ENCODE results near the gene CCR4.
A peak's percentile ranks its signal among the peaks of the same experiment; 100 is the strongest.
"Not testable (repeated sequence)": the region's sequence is repeated elsewhere in the genome, so short reads cannot be mapped to it uniquely, and the experiment has no call there.

CCR4 gene

DNA sequence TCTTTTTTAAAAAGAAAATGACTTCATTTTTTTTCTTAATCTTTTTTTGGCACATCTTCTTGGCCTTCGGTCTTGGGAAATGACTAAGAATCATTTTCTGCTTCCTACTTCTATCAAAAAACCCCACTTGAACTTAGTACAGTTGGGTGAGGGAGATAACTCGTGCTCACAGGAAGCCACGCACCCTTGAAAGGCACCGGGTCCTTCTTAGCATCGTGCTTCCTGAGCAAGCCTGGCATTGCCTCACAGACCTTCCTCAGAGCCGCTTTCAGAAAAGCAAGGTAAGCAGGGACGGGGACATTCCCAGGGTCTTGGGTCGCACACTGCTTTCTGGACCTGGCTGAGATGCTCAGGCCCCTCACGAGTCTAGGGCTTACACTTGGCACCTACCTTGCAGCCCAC, at the start of gene CCR4:
Gene CCR4 (plus strand): TSS at position 235 of the 402 bp plus-strand sequence. CDS start 1,779 bp downstream, outside the sequence.
- DNase-seq (ENCODE audit: low spot score): no peak

GRCh38 chr3:32902887-32903371, 48.5 kb upstream of the CCR4 start:
- peak; percentile 78 for DNase-seq (ENCODE audit: low spot score)

GRCh38 chr3:32903953-32904352, 47.5 kb upstream of the CCR4 start:
- no peak for DNase-seq (ENCODE audit: low spot score)

DNA sequence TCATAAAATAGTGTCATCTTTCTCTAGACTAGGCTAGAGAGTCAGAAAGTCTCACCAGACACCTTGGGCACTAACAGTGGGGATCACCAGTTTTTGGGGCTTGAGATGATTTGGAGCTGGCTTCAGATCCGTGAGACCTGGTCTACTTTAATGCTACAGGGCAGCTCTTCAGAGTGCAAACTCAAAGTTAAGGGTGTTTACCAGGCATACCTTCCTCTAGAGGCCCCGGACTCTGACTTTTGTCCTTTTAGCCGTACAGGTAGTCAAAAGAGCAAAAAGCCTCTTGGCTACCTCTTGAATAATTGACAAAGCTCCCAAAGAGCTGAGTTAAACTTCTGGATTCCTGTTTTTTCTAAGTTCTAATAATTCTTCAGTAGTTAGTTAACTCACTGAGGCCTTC, 41.4 kb upstream of the CCR4 start:
- no peak for DNase-seq (ENCODE audit: low spot score)

- DNase-seq (ENCODE audit: low spot score): no peak
These were observed 40.5 kb upstream of the CCR4 start for GRCh38 chr3:32910954-32911353.

GRCh38 chr3:32912046-32912445, 39.4 kb upstream of the CCR4 start:
- DNase-seq (ENCODE audit: low spot score): no peak

- no peak for DNase-seq (ENCODE audit: low spot score)
These were observed 37.5 kb upstream of the CCR4 start for GRCh38 chr3:32913790-32914446.

DNA sequence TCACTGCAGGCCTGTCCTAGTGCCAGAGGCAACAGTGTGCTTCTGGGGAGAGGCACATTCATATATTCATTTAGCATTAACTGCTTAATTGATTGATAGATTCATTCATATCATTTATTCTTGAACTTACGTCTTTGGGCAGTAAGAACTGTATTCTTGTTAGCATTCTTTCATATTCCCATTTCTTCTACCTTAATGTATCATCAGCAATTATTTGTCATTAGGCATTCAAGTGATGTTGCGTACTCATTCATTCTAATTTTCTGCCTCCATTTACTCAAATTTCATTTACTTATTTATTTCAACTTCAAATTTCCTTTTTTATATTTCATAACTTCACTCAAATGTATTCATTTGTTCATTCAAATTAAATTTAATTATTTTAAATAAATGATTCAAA, 31.5 kb upstream of the CCR4 start:
- DNase-seq (ENCODE audit: low spot score): no peak

GRCh38 chr3:32922078-32922477, 29.4 kb upstream of the CCR4 start:
- no peak for DNase-seq (ENCODE audit: low spot score)

DNA sequence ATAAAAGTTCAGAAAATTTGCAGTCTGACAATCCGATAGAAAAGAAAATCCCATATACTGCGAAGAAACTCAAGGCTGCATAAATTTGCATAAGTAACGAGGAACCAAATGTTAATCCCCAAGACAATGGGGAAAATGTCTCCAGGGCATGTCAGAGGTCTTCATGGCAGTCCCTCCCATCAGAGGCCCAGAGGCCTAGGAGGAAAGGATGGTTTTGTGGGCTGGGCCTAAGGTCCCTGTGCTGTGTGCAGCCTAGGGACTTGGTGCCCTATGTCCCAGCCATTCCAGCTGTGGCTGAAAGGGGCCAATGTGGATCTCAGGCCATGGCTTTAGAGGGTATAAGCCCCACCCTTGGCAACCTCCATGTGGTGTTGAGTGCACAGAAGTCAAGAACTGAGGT, 21.3 kb upstream of the CCR4 start:
- DNase-seq (ENCODE audit: low spot score): no peak

DNA sequence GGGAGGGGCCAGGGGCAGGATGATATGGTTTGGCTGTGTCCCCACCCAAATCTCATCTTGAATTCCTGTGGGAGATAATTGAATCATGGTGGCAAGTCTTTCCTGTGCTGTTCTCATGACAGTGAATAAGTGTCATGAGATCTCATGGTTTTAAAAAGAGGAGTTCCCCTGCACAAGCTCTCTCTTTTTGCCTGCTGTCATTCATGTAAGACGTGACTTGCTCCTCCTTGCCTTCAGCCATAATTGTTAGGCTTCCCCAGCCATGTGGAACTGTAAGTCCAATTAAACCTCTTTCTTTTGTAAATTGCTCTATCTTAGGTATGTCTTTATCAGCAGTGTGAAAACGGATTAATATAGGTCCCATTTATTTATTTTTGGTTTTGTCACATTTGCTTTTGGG, 20.2 kb upstream of the CCR4 start:
- not testable (repeated sequence) for DNase-seq (ENCODE audit: low spot score)

GRCh38 chr3:32934150-32934742, 17.2 kb upstream of the CCR4 start:
- no peak for DNase-seq (ENCODE audit: low spot score)

DNA sequence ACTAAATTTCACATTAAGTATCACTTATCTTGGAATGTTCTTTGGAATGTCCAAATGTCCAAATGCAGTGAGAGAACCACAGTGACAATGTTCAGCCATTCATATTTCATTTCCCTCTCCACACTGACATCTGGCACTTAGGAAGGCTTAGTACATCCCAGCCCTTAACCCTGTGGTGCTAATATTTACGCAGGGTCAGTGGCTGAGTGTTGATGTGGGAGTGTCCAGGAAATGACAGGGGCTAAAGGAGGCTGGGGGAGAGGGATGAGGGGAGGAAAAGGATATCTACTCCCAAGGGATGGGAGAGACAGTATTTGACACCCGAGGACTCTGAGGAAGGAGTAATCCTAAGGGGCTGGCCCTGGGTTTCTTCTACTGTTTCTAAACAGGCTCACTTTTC, 14.1 kb upstream of the CCR4 start:
- DNase-seq (ENCODE audit: low spot score): no peak

GRCh38 chr3:32939531-32940284, 11.7 kb upstream of the CCR4 start:
- DNase-seq (ENCODE audit: low spot score): not testable (repeated sequence)

GRCh38 chr3:32940726-32941125, 10.7 kb upstream of the CCR4 start:
- DNase-seq (ENCODE audit: low spot score): no peak

GRCh38 chr3:32945136-32945535, 6.3 kb upstream of the CCR4 start:
- DNase-seq (ENCODE audit: low spot score): no peak

DNA sequence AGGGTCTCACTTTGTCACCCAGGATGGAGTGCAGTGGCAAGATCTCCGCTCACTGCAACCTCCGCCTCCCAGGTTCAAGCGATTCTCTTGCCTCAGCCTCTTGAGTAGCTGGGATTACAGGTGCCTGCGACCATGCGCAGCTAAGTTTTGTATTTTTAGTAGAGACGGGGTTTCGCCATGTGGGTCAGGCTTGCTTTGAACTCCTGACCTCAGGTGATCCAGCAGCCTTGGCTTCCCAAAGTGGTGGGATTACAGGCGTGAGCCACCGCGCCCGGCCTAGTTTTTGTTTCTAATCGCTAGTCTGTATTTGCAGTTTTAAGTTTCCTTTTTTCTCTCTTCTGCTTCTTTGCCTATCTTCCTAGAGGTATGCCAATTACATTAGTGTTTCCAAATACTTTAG, 5.8 kb upstream of the CCR4 start:
- not testable (repeated sequence) for DNase-seq (ENCODE audit: low spot score)

DNA sequence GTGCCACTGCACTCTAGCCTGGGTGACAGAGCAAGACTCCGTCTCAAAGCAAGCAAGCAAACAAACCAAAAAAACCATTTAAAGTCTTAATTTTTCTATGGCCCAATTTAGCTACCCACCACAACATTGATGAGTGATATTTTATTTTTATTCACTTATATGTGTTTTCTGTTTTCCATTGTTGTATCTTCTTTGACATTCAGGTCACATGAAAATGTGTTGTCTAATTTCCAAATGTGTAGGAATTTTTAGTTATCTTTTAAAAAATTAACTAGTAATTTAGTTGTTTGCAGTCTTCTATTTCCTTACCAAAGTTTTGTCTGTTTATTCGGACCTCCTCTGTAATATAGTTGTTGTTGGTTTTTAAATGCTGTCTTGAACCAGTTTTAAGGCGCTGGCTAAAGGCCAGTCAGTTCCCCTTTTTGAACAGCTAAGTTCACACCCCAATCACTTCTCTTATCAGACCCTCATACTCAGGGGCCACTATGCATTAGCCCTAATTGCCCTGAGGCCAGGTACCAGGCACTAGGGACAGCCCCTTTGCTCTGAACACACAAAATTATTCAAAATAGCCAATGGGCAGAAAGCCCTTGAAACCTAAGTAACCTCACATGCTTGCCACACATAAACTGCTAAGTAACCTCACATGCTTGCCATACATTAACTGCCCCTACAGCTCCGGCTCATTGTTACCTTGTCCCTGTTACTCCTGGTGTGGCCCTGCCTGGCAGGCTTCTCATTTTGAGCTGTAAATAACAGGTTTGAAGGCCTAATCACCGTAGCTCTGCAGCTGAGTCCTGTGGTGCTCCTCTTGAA, 4.3 kb upstream of the CCR4 start:
- no peak for DNase-seq (ENCODE audit: low spot score)

DNA sequence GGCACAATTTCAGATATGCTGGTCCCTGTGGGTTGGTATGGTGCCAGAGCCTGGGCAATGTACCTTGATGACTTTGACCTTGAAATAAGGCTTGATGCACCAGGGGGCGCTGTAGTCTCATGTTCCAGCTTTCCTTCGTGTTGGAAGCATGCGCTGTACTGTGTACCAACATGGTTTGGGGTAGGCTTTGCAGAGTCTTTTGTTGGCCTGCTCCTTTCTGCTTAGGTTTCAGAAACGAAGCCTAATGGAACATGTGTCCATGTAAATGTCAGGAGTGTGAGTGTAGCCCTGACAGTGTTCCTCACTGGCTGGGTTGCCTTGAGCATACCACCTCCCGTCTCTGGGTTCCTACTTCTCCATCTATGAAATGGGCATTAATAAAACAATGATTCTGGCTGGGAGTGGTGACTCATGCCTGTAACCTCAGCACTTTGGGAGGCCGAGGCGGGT, 3.6 kb upstream of the CCR4 start:
- DNase-seq (ENCODE audit: low spot score): peak; percentile 72

GRCh38 chr3:32948625-32949445, 2.6 kb upstream of the CCR4 start:
- no peak for DNase-seq (ENCODE audit: low spot score)

DNA sequence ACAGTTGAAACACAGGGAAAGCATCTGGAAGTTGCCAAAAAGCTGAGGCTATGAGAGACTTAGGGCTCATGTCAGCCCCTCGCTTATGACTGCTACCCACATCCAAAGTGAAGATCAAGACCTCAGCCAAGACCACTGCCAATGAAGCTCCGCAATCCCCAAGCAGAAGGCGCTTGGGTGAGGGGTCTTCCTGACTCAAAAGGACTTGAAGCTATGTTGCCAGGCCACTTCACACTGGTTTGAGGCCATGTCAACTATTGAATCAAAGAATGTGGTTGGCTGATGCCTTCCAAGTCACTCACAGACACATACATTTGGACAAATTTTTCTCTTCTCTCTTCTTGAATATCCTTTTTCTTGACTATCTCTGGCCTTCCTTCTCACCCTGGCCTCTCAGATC, 928 bp upstream of the CCR4 start:
- no peak for DNase-seq (ENCODE audit: low spot score)
